Limb (tissue), 2 donors: ENCODE measurements around the gene IL17RB.

Experiments
- DNase-seq, 2 donors: peaks; one replicate each; pipeline ENCODE4 v3.0.0-alpha.2; 2016; ENCODE audit errors: extremely low spot score in 2 of 2

Gene IL17RB

GRCh38 chr3:53858096-53858741, 11.9 kb downstream of the IL17RB start:
- no peak for DNase-seq

- DNase-seq: no peak
Observed at GRCh38 chr3:53859178-53859577, 12.8 kb downstream of the IL17RB start.

GRCh38 chr3:53860196-53860595, 13.8 kb downstream of the IL17RB start:
- DNase-seq: no peak

DNA sequence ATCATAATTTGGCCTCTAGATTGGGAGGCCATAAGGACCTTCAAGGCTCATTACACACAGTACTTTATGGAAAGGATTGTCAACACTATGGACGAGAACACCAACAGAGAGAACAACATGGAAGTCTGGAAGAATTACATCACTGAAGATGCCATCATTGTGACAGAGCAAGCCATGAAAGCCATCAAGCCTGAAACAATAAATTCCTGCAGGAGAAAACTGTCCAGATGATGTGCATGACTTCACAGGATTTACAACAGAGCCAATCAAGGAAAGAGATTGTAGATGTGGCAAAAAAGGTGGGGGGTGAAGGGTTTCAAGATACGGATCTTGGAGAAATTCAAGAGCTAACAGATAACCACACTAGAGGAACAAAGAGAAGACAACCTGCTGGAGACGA, 15.9 kb downstream of the IL17RB start:
- DNase-seq: no peak

DNA sequence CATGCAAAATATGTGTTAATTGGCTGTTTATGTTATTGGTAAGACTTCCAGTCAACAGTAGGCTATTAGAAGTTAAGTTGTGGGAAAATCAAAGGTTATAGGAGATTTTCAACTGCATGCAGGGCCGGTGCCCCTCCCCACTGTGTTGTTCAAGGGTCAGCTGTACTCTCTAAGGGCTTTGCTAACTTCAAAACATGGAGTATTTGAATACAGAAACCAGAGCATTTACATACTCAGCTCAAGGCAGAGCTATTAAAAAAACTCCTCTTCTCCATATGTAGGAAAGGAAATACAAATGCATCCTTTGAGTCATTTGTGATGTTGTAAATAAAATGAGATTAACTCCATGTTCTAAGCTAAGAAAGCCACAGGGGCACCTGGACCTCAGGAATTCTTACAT, 16.8 kb downstream of the IL17RB start:
- no peak for DNase-seq

- no peak for DNase-seq
Observed at GRCh38 chr3:53865732-53866499, 19.5 kb downstream of the IL17RB start.

GRCh38 chr3:53880396-53881345, 34.3 kb downstream of the IL17RB start:
- no peak for DNase-seq

DNA sequence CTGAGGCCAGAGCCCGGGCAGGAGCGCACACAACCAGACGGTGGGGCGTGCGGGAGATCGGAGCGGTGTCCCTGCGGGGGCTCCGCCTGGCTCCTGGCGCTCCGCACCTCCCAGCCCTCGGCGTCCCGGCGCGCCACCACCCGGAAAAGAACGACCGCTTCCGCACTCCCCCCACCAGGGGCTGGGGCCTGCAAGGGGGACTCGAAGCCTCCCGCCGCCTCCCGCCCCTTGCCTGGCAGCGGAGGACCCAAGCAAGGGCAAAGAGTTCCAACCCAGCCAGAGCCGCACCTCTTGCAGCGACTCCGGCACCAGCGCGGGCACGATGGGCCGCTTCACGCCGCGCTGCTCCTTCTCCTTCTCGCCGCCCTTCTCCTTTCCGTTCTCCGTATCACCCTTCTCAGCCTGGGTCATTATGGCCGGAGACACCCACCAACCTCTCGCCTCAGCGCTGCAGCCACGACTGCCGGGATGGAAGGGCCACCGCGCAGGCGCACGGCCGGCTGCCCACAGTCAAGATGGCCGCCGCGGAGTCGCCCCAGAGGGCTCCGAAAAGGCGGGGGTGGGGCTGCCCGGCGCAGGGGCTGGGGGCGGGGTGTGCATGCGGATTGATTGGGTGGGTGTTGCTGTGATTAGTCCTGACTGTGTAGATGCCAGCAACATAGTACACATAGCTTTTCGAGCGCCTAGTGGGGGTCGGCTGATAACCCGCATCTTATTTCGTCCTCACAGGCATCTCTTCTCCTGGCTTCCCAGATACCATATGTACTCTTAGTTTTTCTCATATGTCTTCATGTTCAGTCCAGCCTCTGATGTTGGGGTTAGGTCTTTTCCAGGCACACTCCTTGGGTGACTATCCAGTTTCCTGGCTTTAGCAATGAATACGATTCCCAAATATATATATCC, 35.6 kb downstream of the IL17RB start, which contains the start of gene ACTR8:
Gene ACTR8 (minus strand): TSS at position 462 of the 903 bp plus-strand sequence. CDS start 51 bp downstream, at position 411.
- DNase-seq: peak; percentile 91 to 96

GRCh38 chr3:53883008-53883407, 36.6 kb downstream of the IL17RB start:
- DNase-seq: no peak

GRCh38 chr3:53884623-53885022, 38.3 kb downstream of the IL17RB start:
- no peak for DNase-seq

GRCh38 chr3:53885239-53885638, 38.9 kb downstream of the IL17RB start:
- DNase-seq: no peak

GRCh38 chr3:53887446-53887845, 41.1 kb downstream of the IL17RB start:
- DNase-seq: no peak

DNA sequence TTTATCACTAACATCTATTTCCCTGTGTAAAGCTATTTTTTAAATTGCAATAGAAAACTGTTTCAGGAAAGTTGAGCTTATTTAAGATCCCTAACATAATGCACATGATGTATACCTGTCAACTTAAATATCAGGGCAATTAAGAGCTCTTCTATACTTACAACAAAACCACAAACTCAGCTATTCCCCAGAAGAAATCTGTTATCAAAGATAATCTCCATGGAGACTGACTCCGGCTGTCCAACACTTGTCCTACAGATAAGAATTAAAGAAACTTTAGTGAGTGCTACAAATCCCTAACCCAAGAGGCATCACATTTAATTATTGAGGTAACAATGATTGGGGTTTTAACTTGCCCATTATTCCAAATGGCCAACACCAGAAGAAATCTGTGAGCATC, 41.9 kb downstream of the IL17RB start:
- DNase-seq: no peak

GRCh38 chr3:53890726-53891475, 44.5 kb downstream of the IL17RB start:
- no peak for DNase-seq

GRCh38 chr3:53891497-53892285, 45.3 kb downstream of the IL17RB start, which contains the start of gene SELENOK:
SELENOK (minus strand) TSS chr3:53891859.
- peak; percentile 97 to 99 for DNase-seq

- DNase-seq: peak in 1 of 2 donors; percentile 36
Observed at GRCh38 chr3:53892286-53892637, 45.9 kb downstream of the IL17RB start.

- no peak for DNase-seq
Observed at GRCh38 chr3:53899750-53900149, 53.4 kb downstream of the IL17RB start.

- DNase-seq: no peak
Observed at GRCh38 chr3:53900666-53901331, 54.4 kb downstream of the IL17RB start.

GRCh38 chr3:53902067-53902466, 55.7 kb downstream of the IL17RB start:
- no peak for DNase-seq
